Heart left ventricle (tissue), 13 donors: ENCODE data around the gene EMX1.

ENCODE experiments used
- POLR2A ChIP-seq, 2 donors: fragments of 450-650 bp; IDR thresholded peaks; one replicate each; pipeline ENCODE4 v1.6.1; 2017; ENCODE audit warnings: antibody characterized with exemption in 2 of 2, mild to moderate bottlenecking in 2 of 2, moderate library complexity in 2 of 2
- TF ChIP-seq, protein P1 (sequence below), 12 donors: fragments of 200-600 bp; sonication (generic) in 4 of 12; IDR thresholded peaks; one replicate each; pipeline versions ENCODE4 v1.5.0 to v1.8.0; 2018 to 2022; ENCODE audit warnings: antibody characterized with exemption in 12 of 12, mild to moderate bottlenecking in 5 of 12
- donor health status: ischemic (EF 13 %, LVEDD 7.1; RV severe dilation, severe dysfunction).
- donor health status: DM: no; HTN: yes; CAD: no.
- donor health status: DM: no; HTN: no; CAD: no.
- donor health status: ischemic (EF 25% LVEDD 6.9; RV normal size, moderate dysfunction).
- donor health status: ischemic (EF 25% LVEDD 5.7; RV mildly dilated, moderate dysfunction).
- donor health status: ischemic (EF 35%, LVEDD 5.7; RV mildly dilated, moderate dysfunction).
- donor health status: nonischemic (EF 11% LVEDD 7.7; RV severe dilation, severe dysfunction).
- donor health status: DM: yes; HTN: yes; CAD: no.
- donor health status: PGD.
- donor health status: ischemic (EF 29% LVEDD 5.4; RV normal size, mild dysfunction).
- donor health status: nonischemic (EF 23%, LVEDD 6.1; RV moderate dilation, normal function).

DNA sequence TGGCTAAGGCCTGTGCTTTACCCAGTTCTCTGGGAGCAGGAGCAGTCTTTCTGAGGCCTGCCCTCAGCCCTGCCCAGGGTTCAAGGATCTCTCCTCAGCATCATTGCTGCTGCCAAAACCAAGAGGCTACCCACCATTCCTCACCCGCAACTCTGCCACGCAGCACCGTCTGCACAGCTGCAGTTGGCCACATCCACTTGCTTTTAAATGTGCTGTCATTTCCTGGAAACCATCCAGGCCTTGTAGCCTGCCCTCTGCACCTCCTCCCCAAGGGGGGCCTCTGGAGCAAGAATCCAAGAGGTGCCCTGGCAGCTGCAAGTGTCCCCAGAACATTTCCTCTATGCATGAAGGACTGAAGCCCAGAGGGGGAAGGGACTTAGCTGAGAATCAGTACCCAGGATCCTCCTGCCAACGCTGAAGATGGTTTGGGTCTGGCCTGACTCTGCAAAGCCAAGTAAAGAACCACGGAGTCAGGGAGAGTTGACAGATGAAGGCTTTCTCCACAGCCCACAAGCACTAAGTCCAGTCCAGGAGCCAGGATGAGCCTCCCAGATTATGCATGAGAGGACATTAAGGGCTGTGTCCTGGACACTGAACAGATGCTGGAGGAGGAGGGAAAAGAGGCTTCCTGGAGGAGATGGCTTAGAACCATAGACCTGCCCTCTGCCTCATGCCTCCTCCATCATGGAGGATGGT lies 14.9 kb downstream of the EMX1 start:
- TF ChIP-seq, protein P1, sequence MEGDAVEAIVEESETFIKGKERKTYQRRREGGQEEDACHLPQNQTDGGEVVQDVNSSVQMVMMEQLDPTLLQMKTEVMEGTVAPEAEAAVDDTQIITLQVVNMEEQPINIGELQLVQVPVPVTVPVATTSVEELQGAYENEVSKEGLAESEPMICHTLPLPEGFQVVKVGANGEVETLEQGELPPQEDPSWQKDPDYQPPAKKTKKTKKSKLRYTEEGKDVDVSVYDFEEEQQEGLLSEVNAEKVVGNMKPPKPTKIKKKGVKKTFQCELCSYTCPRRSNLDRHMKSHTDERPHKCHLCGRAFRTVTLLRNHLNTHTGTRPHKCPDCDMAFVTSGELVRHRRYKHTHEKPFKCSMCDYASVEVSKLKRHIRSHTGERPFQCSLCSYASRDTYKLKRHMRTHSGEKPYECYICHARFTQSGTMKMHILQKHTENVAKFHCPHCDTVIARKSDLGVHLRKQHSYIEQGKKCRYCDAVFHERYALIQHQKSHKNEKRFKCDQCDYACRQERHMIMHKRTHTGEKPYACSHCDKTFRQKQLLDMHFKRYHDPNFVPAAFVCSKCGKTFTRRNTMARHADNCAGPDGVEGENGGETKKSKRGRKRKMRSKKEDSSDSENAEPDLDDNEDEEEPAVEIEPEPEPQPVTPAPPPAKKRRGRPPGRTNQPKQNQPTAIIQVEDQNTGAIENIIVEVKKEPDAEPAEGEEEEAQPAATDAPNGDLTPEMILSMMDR (IDR thresholded peaks at IDR 0.05), result no peak
- TF ChIP-seq POLR2A (IDR thresholded peaks at IDR 0.05), result no peak
